SK-N-SH treated with all-trans-retinoic acid at 6 μM for 48 hours (cell line): ENCODE results near the gene TOX2.

Experiments
- ATAC-seq: fragments of 200-7000 bp; cut with Tn5 transposase; 3 replicates; pipeline ENCODE4 v1.9.1; 2020; ENCODE audit warnings: mild to moderate bottlenecking, moderate library complexity
- ARNTL ChIP-seq: fragments of 450-650 bp; formaldehyde crosslinking; IDR thresholded peaks from 2 replicates; pipeline ENCODE4 v1.5.0; 2020; ENCODE audit warnings: low read depth, mild to moderate bottlenecking, moderate library complexity, borderline replicate concordance
- BACH2 ChIP-seq: fragments of 250-450 bp; sonication (Bioruptor Pico); IDR thresholded peaks from 2 replicates; pipeline ENCODE4 v1.9.0; 2021; ENCODE audit warnings: mild to moderate bottlenecking, borderline replicate concordance
- CSDC2 ChIP-seq: fragments of 250-450 bp; sonication (Bioruptor Pico); IDR thresholded peaks from 2 replicates; pipeline ENCODE4 v1.5.0; 2020; ENCODE audit warnings: mild to moderate bottlenecking, moderate library complexity
- ESRRG ChIP-seq: fragments of 250-450 bp; sonication (Bioruptor Pico); IDR thresholded peaks from 2 replicates; pipeline ENCODE4 v1.6.1; 2021; ENCODE audit warnings: mild to moderate bottlenecking
- GLIS3 ChIP-seq: fragments of 250-450 bp; sonication (Bioruptor Pico); IDR thresholded peaks from 2 replicates; pipeline ENCODE4 v1.5.0; 2020; ENCODE audit warnings: mild to moderate bottlenecking, moderate library complexity
- OSR1 ChIP-seq: fragments of 250-450 bp; sonication (Bioruptor Pico); IDR thresholded peaks from 2 replicates; pipeline ENCODE4 v1.8.0; 2022; ENCODE audit warnings: moderate library complexity, mild to moderate bottlenecking, inconsistent platforms
- RARB ChIP-seq: fragments of 250-450 bp; sonication (Bioruptor Pico); IDR thresholded peaks from 2 replicates; pipeline ENCODE4 v1.8.0; 2021; ENCODE audit warnings: mild to moderate bottlenecking, moderate library complexity
- TCF4 ChIP-seq: fragments of 250-450 bp; sonication (Bioruptor Pico); IDR thresholded peaks from 2 replicates; pipeline ENCODE4 v1.8.0; 2021; ENCODE audit warnings: mild to moderate bottlenecking, moderate library complexity, borderline replicate concordance
- TOX ChIP-seq: fragments of 250-450 bp; sonication (Bioruptor Pico); IDR thresholded peaks from 2 replicates; pipeline ENCODE4 v1.8.0; 2021; ENCODE audit warnings: mild to moderate bottlenecking, moderate library complexity, borderline replicate concordance
- ZC3H10 ChIP-seq: fragments of 250-450 bp; sonication (Bioruptor Pico); IDR thresholded peaks from 2 replicates; pipeline ENCODE4 v1.5.1; 2021; ENCODE audit warnings: mild to moderate bottlenecking, moderate library complexity
- ZFP3 ChIP-seq: fragments of 250-450 bp; sonication (Bioruptor Pico); IDR thresholded peaks from 2 replicates; pipeline ENCODE4 v1.5.0; 2020; ENCODE audit warnings: mild to moderate bottlenecking, moderate library complexity
- ZNF565 ChIP-seq: fragments of 450-650 bp; formaldehyde crosslinking; conservative IDR thresholded peaks from 2 replicates; pipeline ENCODE4 v1.5.0; 2020; ENCODE audit warnings: low read depth, mild to moderate bottlenecking, moderate library complexity
- ZNF70 ChIP-seq: fragments of 450-650 bp; formaldehyde crosslinking; IDR thresholded peaks from 2 replicates; pipeline ENCODE4 v1.5.0; 2020; ENCODE audit warnings: mild to moderate bottlenecking, moderate library complexity
- ZNF8 ChIP-seq: fragments of 450-650 bp; formaldehyde crosslinking; IDR thresholded peaks from 2 replicates; pipeline ENCODE4 v1.5.0; 2020; ENCODE audit warnings: mild to moderate bottlenecking, moderate library complexity
- TF ChIP-seq, protein P1 (sequence below): fragments of 250-450 bp; sonication (Bioruptor Pico); IDR thresholded peaks from 2 replicates; pipeline ENCODE4 v1.5.1; 2020; ENCODE audit warnings: low read depth, mild to moderate bottlenecking, moderate library complexity
- TF ChIP-seq, protein P2 (sequence below): fragments of 250-450 bp; sonication (Bioruptor Pico); IDR thresholded peaks from 2 replicates; pipeline ENCODE4 v1.5.0; 2020; ENCODE audit warnings: mild to moderate bottlenecking, moderate library complexity
- TF ChIP-seq, protein P3 (sequence below): fragments of 250-450 bp; sonication (Bioruptor Pico); IDR thresholded peaks from 2 replicates; pipeline ENCODE4 v1.5.1; 2021; ENCODE audit warnings: mild to moderate bottlenecking, moderate library complexity
- TF ChIP-seq, protein P4 (sequence below): fragments of 250-450 bp; sonication (Bioruptor Pico); IDR thresholded peaks from 2 replicates; pipeline ENCODE4 v1.8.0; 2021; ENCODE audit warnings: low read depth, mild to moderate bottlenecking, moderate library complexity, borderline replicate concordance
- TF ChIP-seq, protein P5 (sequence below): fragments of 250-450 bp; sonication (Bioruptor Pico); IDR thresholded peaks from 2 replicates; pipeline ENCODE4 v1.8.0; 2020; ENCODE audit warnings: mild to moderate bottlenecking, moderate library complexity, borderline replicate concordance

The TOX2 gene

DNA sequence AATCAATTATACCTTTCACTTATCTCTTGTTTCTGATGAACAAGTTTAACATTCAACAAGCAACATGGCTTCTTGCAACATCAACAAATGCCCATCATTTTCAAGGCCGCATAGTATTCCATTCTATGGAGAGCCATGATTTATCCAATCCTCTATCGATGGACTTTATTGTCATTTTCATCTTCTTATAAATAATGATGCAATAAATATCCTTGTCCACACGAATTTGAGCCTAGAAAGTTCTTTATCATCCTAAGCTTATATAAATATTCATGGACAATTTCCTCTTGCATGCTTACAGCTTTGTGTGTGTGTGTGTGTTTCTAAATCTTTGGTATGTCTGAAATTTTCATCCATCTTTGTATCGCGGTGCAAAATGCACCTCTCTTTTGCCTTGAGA lies 29.1 kb downstream of the TOX2 start:
- no peak for TF ChIP-seq GLIS3 (CRISPR knock-in tag)
- no peak for TF ChIP-seq OSR1
- TF ChIP-seq RARB, result no peak
- TF ChIP-seq, protein P1, sequence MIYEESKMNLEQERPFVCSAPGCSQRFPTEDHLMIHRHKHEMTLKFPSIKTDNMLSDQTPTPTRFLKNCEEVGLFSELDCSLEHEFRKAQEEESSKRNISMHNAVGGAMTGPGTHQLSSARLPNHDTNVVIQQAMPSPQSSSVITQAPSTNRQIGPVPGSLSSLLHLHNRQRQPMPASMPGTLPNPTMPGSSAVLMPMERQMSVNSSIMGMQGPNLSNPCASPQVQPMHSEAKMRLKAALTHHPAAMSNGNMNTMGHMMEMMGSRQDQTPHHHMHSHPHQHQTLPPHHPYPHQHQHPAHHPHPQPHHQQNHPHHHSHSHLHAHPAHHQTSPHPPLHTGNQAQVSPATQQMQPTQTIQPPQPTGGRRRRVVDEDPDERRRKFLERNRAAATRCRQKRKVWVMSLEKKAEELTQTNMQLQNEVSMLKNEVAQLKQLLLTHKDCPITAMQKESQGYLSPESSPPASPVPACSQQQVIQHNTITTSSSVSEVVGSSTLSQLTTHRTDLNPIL (CRISPR knock-in tag), result no peak
- TF ChIP-seq ZNF70 (CRISPR knock-in tag), result no peak
- no peak for TF ChIP-seq ZNF565 (CRISPR knock-in tag)
- TF ChIP-seq ESRRG (CRISPR knock-in tag), result no peak
- TF ChIP-seq CSDC2 (CRISPR knock-in tag), result no peak
- TF ChIP-seq, protein P2, sequence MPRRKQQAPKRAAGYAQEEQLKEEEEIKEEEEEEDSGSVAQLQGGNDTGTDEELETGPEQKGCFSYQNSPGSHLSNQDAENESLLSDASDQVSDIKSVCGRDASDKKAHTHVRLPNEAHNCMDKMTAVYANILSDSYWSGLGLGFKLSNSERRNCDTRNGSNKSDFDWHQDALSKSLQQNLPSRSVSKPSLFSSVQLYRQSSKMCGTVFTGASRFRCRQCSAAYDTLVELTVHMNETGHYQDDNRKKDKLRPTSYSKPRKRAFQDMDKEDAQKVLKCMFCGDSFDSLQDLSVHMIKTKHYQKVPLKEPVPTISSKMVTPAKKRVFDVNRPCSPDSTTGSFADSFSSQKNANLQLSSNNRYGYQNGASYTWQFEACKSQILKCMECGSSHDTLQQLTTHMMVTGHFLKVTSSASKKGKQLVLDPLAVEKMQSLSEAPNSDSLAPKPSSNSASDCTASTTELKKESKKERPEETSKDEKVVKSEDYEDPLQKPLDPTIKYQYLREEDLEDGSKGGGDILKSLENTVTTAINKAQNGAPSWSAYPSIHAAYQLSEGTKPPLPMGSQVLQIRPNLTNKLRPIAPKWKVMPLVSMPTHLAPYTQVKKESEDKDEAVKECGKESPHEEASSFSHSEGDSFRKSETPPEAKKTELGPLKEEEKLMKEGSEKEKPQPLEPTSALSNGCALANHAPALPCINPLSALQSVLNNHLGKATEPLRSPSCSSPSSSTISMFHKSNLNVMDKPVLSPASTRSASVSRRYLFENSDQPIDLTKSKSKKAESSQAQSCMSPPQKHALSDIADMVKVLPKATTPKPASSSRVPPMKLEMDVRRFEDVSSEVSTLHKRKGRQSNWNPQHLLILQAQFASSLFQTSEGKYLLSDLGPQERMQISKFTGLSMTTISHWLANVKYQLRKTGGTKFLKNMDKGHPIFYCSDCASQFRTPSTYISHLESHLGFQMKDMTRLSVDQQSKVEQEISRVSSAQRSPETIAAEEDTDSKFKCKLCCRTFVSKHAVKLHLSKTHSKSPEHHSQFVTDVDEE (CRISPR knock-in tag), result no peak
- TF ChIP-seq ZNF8 (CRISPR knock-in tag), result no peak
- TF ChIP-seq, protein P3, sequence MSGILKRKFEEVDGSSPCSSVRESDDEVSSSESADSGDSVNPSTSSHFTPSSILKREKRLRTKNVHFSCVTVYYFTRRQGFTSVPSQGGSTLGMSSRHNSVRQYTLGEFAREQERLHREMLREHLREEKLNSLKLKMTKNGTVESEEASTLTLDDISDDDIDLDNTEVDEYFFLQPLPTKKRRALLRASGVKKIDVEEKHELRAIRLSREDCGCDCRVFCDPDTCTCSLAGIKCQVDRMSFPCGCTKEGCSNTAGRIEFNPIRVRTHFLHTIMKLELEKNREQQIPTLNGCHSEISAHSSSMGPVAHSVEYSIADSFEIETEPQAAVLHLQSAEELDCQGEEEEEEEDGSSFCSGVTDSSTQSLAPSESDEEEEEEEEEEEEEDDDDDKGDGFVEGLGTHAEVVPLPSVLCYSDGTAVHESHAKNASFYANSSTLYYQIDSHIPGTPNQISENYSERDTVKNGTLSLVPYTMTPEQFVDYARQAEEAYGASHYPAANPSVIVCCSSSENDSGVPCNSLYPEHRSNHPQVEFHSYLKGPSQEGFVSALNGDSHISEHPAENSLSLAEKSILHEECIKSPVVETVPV (CRISPR knock-in tag), result no peak
- TF ChIP-seq ZC3H10 (CRISPR knock-in tag), result no peak
- TF ChIP-seq, protein P4, sequence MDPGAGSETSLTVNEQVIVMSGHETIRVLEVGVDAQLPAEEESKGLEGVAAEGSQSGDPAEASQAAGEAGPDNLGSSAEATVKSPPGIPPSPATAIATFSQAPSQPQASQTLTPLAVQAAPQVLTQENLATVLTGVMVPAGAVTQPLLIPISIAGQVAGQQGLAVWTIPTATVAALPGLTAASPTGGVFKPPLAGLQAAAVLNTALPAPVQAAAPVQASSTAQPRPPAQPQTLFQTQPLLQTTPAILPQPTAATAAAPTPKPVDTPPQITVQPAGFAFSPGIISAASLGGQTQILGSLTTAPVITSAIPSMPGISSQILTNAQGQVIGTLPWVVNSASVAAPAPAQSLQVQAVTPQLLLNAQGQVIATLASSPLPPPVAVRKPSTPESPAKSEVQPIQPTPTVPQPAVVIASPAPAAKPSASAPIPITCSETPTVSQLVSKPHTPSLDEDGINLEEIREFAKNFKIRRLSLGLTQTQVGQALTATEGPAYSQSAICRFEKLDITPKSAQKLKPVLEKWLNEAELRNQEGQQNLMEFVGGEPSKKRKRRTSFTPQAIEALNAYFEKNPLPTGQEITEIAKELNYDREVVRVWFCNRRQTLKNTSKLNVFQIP, result no peak
- ATAC-seq, result no peak

DNA sequence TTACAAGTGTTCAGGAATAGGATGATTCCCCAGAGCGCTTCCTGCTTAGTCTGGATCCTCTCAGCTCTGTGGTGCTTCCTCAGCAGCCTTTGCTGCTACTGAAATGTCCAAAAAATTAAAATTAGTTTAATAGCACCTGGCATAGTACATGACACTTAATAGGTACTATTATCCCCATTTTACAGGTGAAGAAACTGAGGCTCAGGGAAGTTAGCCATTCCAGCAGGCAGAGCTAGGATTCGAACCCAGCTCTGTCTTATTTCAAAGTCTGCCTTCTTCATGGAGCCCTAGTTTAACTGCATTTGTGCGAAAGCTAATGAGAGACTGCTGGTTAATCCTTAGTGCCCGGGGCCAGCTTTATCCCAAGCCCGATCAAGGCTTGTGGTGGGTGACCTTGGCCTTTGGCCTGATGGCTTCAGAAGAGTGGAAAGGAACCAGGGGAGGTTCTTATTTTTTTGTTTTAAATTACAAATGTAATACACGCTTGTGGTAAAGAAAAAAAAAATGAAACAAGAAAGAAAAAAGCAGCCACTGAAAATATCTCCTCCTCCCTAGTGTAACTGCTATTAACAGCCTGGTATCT lies 30.1 kb downstream of the TOX2 start:
- TF ChIP-seq ZFP3 (no peak), ZC3H10 (CRISPR knock-in tag) (no peak), ARNTL (no peak), TOX (CRISPR knock-in tag) (no peak), BACH2 (CRISPR knock-in tag) (no peak), OSR1 (no peak), GLIS3 (CRISPR knock-in tag) (no peak), TCF4 (no peak), ZNF565 (CRISPR knock-in tag) (no peak)
- TF ChIP-seq, protein P4, result no peak
- TF ChIP-seq, protein P5, sequence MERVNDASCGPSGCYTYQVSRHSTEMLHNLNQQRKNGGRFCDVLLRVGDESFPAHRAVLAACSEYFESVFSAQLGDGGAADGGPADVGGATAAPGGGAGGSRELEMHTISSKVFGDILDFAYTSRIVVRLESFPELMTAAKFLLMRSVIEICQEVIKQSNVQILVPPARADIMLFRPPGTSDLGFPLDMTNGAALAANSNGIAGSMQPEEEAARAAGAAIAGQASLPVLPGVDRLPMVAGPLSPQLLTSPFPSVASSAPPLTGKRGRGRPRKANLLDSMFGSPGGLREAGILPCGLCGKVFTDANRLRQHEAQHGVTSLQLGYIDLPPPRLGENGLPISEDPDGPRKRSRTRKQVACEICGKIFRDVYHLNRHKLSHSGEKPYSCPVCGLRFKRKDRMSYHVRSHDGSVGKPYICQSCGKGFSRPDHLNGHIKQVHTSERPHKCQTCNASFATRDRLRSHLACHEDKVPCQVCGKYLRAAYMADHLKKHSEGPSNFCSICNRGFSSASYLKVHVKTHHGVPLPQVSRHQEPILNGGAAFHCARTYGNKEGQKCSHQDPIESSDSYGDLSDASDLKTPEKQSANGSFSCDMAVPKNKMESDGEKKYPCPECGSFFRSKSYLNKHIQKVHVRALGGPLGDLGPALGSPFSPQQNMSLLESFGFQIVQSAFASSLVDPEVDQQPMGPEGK, result no peak
- TF ChIP-seq, protein P1 (CRISPR knock-in tag), result no peak
- no peak for ATAC-seq
